Measurements from ENCODE around the gene MAVS.

DNA sequence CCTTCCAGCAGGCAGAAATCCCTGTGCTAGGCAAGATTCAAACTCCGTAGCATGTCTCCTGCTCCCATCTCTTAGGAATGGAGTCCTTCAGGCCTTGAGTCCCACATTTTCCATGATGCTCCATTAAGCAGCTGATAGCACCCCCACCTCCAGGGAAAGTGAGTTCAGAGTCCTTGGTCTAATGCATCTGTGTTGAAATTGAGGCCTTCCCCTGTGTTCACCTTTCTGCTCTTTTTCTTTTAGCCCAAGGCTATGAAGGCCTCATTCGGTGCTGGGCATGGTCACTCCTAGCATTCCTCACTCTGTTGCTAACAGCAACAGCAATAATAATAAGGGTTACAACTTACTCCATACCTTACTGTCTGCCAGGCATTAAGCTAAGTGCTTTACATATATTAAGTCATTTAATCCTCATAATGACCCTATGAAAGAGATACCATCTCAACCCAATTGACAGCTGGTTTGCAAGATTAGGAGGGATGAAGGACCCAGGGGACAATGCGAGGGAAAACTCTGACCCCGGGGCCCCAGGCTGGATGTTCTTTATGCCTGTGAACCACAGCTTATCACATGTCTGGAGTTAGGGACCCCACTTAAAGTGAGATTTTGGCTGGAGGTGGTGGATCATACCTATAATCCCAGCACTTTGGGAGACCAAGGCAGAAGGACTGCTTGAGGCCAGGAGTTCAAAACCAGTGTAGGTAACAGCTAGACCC, 25.1 kb downstream of the MAVS start:
- TF ChIP-seq, protein P1, sequence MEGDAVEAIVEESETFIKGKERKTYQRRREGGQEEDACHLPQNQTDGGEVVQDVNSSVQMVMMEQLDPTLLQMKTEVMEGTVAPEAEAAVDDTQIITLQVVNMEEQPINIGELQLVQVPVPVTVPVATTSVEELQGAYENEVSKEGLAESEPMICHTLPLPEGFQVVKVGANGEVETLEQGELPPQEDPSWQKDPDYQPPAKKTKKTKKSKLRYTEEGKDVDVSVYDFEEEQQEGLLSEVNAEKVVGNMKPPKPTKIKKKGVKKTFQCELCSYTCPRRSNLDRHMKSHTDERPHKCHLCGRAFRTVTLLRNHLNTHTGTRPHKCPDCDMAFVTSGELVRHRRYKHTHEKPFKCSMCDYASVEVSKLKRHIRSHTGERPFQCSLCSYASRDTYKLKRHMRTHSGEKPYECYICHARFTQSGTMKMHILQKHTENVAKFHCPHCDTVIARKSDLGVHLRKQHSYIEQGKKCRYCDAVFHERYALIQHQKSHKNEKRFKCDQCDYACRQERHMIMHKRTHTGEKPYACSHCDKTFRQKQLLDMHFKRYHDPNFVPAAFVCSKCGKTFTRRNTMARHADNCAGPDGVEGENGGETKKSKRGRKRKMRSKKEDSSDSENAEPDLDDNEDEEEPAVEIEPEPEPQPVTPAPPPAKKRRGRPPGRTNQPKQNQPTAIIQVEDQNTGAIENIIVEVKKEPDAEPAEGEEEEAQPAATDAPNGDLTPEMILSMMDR (IDR thresholded peaks at IDR 0.05): no peak
- no peak for TF ChIP-seq POLR2A (IDR thresholded peaks at IDR 0.05)
